B cell (primary cell): Measurements from ENCODE around the gene ITPRIPL1. TPM values are rescaled to one million over a fixed set of nuclear protein-coding genes. Genes with fewer than 3 reads are reported as not detected.
A peak's percentile ranks its signal among the peaks of the same experiment; 100 is the strongest.

Source experiments
- ATAC-seq: fragments of 200-7000 bp; cut with Tn5 transposase; one replicate; pipeline ENCODE4 v1.10.0; 2021; ENCODE audit warnings: low read depth, mild to moderate bottlenecking, moderate number of reproducible peaks, moderate library complexity
- CTCF ChIA-PET: fragments of 350-600 bp; sonication (Branson Sonifier 250); formaldehyde crosslinking; loops from one replicate; lab custom pipeline; 2021; ENCODE audit warnings: antibody characterized with exemption, inconsistent platforms; lab: Charles Lee
- POLR2A ChIA-PET: fragments of 350-600 bp; sonication (Branson Sonifier 250); formaldehyde crosslinking; loops from one replicate; lab custom pipeline; 2021; ENCODE audit warnings: antibody characterized with exemption; lab: Charles Lee
- DNase-seq: peaks from one replicate; pipeline ENCODE4 v3.0.0; 2013
- H2AFZ ChIP-seq: 2 replicates; pipeline ENCODE4 v1.6.1; 2012; ENCODE audit warnings: mild to moderate bottlenecking, low read depth, low read length; ENCODE audit not compliant: insufficient read depth, poor library complexity, severe bottlenecking
- H3K27ac ChIP-seq, 2 donors: 1 replicate in 1 of 2; 2 replicates in 1 of 2; pipeline ENCODE4 v1.5.1; 2012 to 2013; ENCODE audit warnings: low read length in 2 of 2, mild to moderate bottlenecking in 2 of 2, moderate library complexity in 1 of 2
- H3K27me3 ChIP-seq, 4 experiments: fragments of 200-600 bp in 1 of 4; sonication (generic) in 1 of 4; replicated peaks in 1 of 4; 1 replicate in 2 of 4; 2 replicates in 2 of 4; pipeline versions ENCODE4 v1.6.1 to v1.7.0; 2013 to 2016; ENCODE audit warnings: low read length in 3 of 4, mild to moderate bottlenecking in 2 of 4, mixed read lengths in 1 of 4, moderate library complexity in 1 of 4; ENCODE audit not compliant: insufficient read depth in 4 of 4, control insufficient read depth in 3 of 4; ENCODE audit errors: control extremely low read depth in 1 of 4
- H3K36me3 ChIP-seq, 2 experiments: replicated peaks in 1 of 2; 1 replicate in 1 of 2; 2 replicates in 1 of 2; pipeline versions ENCODE4 v1.6.1 to v1.7.1; 2013; ENCODE audit warnings: low read length in 1 of 2; ENCODE audit not compliant: insufficient read depth in 2 of 2, control insufficient read depth in 1 of 2; ENCODE audit errors: control extremely low read depth in 1 of 2, extremely low read depth in 1 of 2
- H3K4me1 ChIP-seq, 2 donors: fragments of 200-600 bp in 1 of 2; sonication (generic) in 1 of 2; 1 replicate in 1 of 2; 2 replicates in 1 of 2; pipeline versions ENCODE4 v1.5.1 to v1.6.1; 2013 to 2017; ENCODE audit warnings: low read length in 2 of 2; ENCODE audit not compliant: control insufficient read depth in 2 of 2, insufficient read depth in 2 of 2
- H3K4me2 ChIP-seq: replicated peaks from 2 replicates; pipeline ENCODE3; 2012; ENCODE audit warnings: mild to moderate bottlenecking, low read depth, low read length; ENCODE audit not compliant: poor library complexity, severe bottlenecking
- H3K4me3 ChIP-seq, 5 experiments: fragments of 200-600 bp in 1 of 5; sonication (generic) in 1 of 5; 1 replicate in 3 of 5; 2 replicates in 2 of 5; pipeline versions ENCODE4 v1.5.1 to v1.7.0; 2011 to 2016; ENCODE audit warnings: low read length in 4 of 5, mild to moderate bottlenecking in 4 of 5, low read depth in 2 of 5, control low read depth in 1 of 5, moderate library complexity in 1 of 5; ENCODE audit not compliant: insufficient read depth in 1 of 5; ENCODE audit errors: control extremely low read depth in 1 of 5, extremely low read depth in 1 of 5
- H3K79me2 ChIP-seq: fragments of 200-600 bp; sonication (generic); one replicate; pipeline ENCODE4 v1.6.0; 2016; ENCODE audit warnings: low read length; ENCODE audit not compliant: control insufficient read depth, insufficient read depth
- H3K9ac ChIP-seq: fragments of 200-600 bp; sonication (generic); 2 replicates; pipeline ENCODE4 v1.6.1; 2017; ENCODE audit warnings: mild to moderate bottlenecking, low read length, moderate library complexity
- H3K9me3 ChIP-seq, 3 donors: one replicate each; pipeline versions ENCODE4 v1.6.1 to v1.7.1; 2013; ENCODE audit warnings: low read length in 2 of 3; ENCODE audit not compliant: control insufficient read depth in 2 of 3, insufficient read depth in 1 of 3; ENCODE audit errors: control extremely low read depth in 1 of 3
- H4K20me1 ChIP-seq: 2 replicates; pipeline ENCODE4 v1.6.0; 2012; ENCODE audit warnings: mild to moderate bottlenecking, low read length; ENCODE audit not compliant: insufficient read depth, control insufficient read depth, poor library complexity, severe bottlenecking
- H3K27ac Mint-ChIP-seq: one replicate; pipeline ENCODE4 v1.8.0; 2021; ENCODE audit warnings: mixed read lengths
- H3K27me3 Mint-ChIP-seq: one replicate; pipeline ENCODE4 v1.8.0; 2021; ENCODE audit warnings: mixed read lengths
- H3K4me1 Mint-ChIP-seq: one replicate; pipeline ENCODE4 v1.8.0; 2021; ENCODE audit warnings: mixed read lengths
- H3K4me3 Mint-ChIP-seq: one replicate; pipeline ENCODE4 v1.8.0; 2021; ENCODE audit warnings: mixed read lengths
- H3K9me3 Mint-ChIP-seq: one replicate; pipeline ENCODE4 v1.8.0; 2022; ENCODE audit warnings: mixed read lengths; ENCODE audit not compliant: insufficient read depth
- EZH2 ChIP-seq: IDR thresholded peaks from 2 replicates; pipeline ENCODE4 v1.6.1; 2012; ENCODE audit warnings: borderline replicate concordance, low read depth, mild to moderate bottlenecking, moderate library complexity, low read length; ENCODE audit not compliant: insufficient read depth, poor library complexity, severe bottlenecking
- WGBS: methylation state at CpG from one replicate; pipeline ENCODE4 v1.1.5; 2013; ENCODE audit warnings: missing lambda C conversion rate; ENCODE audit not compliant: insufficient coverage; 5-methylcytosine and 5-hydroxymethylcytosine counted together
- intact Hi-C: fragments of 100-400 bp; cut with micrococcal nuclease; formaldehyde crosslinking; loops from one replicate; pipeline ENCODE4 v1.10.0; 2022
- polyA plus RNA-seq: library from polyadenylated mRNA; depleted of rRNA; stranded (reverse); fragments of >200 nt; gene quantifications from 2 replicates; pipeline ENCODE4 v1.2.3, GENCODE V29; 2012
- total RNA-seq, 2 donors: library from RNA; stranded (reverse); fragments of 120-200 nt in 1 of 2; gene quantifications; 1 replicate in 1 of 2; 2 replicates in 1 of 2; pipeline versions ENCODE4 v1.2.3 to v1.2.4, GENCODE V29; 2013 to 2022
- TF ChIP-seq, protein P1 (sequence below): fragments of 200-600 bp; IDR thresholded peaks from one replicate; pipeline ENCODE4 v1.8.0; 2022; ENCODE audit warnings: antibody characterized with exemption, mild to moderate bottlenecking

ITPRIPL1 gene
- total and polyA plus RNA-seq, 2 donors (not counting 1 experiment from before 2014, with no cell fraction given) = 1.8 to 4.2 TPM

DNA sequence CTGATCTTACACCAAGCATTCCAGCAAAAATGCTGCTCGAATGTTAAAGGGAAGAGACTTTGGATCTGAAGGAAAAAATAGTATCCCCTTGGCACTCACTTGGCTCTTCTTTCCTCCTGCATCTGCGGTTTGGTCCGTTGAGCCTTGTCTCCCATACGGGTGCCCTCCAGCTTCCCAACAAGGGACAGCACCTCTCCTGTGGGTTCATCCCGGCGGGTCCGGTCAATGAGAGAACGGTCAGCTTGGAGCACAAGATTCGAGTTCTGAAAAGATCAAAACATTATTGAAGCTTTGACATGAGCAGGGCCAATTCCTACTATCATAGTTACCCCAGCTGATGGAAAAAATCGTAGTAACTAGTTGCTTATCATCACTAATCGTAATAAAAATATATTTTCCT lies 20.5 kb upstream of the ITPRIPL1 start:
- intact Hi-C loops = loop anchor here (1.0 to 2.0 kb wide), 5 partner anchors 17 to 204 kb away; partner anchors contain the start of genes CIAO1 and NCAPH
- Histone ChIP-seq H3K4me1 (peaks cover 18 to 22% of the 10 kb centered on the region in 2 donors), H3K27me3 (no peaks in the 10 kb centered on the region), H3K9me3 (no peaks in the 10 kb centered on the region), H3K4me2 (peak overlapping the region; percentile 74), H2AFZ (peak overlapping the region; percentile 87), H3K79me2 (peaks cover 63% of the 10 kb centered on the region), H4K20me1 (peaks cover 38% of the 10 kb centered on the region), H3K4me3 (peak overlapping the region; percentile 70 to 97 (median 80)), H3K9ac (peak overlapping the region; percentile 76), H3K36me3 (peaks cover 0 to 48% of the 10 kb centered on the region in 2 experiments), H3K27ac (peak overlapping the region; percentile 89 to 91)
- Mint-ChIP-seq H3K4me3 (peak overlapping the region; percentile 99), H3K27ac (peak overlapping the region; percentile 99), H3K9me3 (no peaks in the 10 kb centered on the region), H3K27me3 (no peaks in the 10 kb centered on the region), H3K4me1 (peaks cover 51% of the 10 kb centered on the region)
- TF ChIP-seq EZH2 = no peak
- TF ChIP-seq, protein P1, sequence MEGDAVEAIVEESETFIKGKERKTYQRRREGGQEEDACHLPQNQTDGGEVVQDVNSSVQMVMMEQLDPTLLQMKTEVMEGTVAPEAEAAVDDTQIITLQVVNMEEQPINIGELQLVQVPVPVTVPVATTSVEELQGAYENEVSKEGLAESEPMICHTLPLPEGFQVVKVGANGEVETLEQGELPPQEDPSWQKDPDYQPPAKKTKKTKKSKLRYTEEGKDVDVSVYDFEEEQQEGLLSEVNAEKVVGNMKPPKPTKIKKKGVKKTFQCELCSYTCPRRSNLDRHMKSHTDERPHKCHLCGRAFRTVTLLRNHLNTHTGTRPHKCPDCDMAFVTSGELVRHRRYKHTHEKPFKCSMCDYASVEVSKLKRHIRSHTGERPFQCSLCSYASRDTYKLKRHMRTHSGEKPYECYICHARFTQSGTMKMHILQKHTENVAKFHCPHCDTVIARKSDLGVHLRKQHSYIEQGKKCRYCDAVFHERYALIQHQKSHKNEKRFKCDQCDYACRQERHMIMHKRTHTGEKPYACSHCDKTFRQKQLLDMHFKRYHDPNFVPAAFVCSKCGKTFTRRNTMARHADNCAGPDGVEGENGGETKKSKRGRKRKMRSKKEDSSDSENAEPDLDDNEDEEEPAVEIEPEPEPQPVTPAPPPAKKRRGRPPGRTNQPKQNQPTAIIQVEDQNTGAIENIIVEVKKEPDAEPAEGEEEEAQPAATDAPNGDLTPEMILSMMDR = no peak
- WGBS = 80% methylated on average over 7 of the region's 11 CpGs
- DNase-seq = no peak
- CTCF ChIA-PET = interaction anchor here (0.8 to 1.5 kb wide), 4 partner anchors 16 to 130 kb away, joined by 3 to 7 read pairs (median 5); no protein-coding TSS in a partner anchor
- POLR2A ChIA-PET = interaction anchor here (0.5 to 2.5 kb wide), 6 partner anchors 13 to 223 kb away, joined by 3 to 22 read pairs (median 6); partner anchors contain the start of genes ITPRIPL1 and NCAPH
- ATAC-seq = no peak
